NT2/D1 (cell line): Measurements from ENCODE around the gene BECN2.

ENCODE experiments used
- DNase-seq: peaks from one replicate; pipeline ENCODE4 v3.0.0-alpha.2; 2011; ENCODE audit warnings: low read depth, low spot score
- H3K27me3 ChIP-seq: 2 replicates; pipeline ENCODE4 v1.6.0; 2011; ENCODE audit warnings: mild to moderate bottlenecking; ENCODE audit not compliant: insufficient read length, insufficient read depth
- H3K36me3 ChIP-seq: 2 replicates; pipeline ENCODE4 v1.6.1; 2011; ENCODE audit warnings: mild to moderate bottlenecking, low read length, mixed read lengths; ENCODE audit not compliant: insufficient read depth, insufficient read length
- H3K4me1 ChIP-seq: 2 replicates; pipeline ENCODE4 v1.5.1; 2011; ENCODE audit not compliant: insufficient read depth, insufficient read length
- H3K4me3 ChIP-seq: 2 replicates; pipeline ENCODE4 v1.5.1; 2011; ENCODE audit warnings: low read depth; ENCODE audit not compliant: insufficient read length
- H3K9ac ChIP-seq: 2 replicates; pipeline ENCODE4 v1.6.0; 2011; ENCODE audit warnings: low read depth; ENCODE audit not compliant: insufficient read length
- H3K9me3 ChIP-seq: 2 replicates; pipeline ENCODE4 v1.5.1; 2011; ENCODE audit warnings: mild to moderate bottlenecking, low read length; ENCODE audit not compliant: insufficient read depth
- SUZ12 ChIP-seq: IDR thresholded peaks from 2 replicates; pipeline ENCODE4 v1.6.1; 2011; ENCODE audit not compliant: insufficient read length, insufficient read depth; ENCODE audit errors: extremely low read depth
- YY1 ChIP-seq: IDR thresholded peaks from 2 replicates; pipeline ENCODE4 v1.6.1; 2011; ENCODE audit not compliant: insufficient read length, insufficient read depth
- ZNF274 ChIP-seq: IDR thresholded peaks from 2 replicates; pipeline ENCODE4 v1.6.1; 2011; ENCODE audit warnings: mild to moderate bottlenecking, low read depth, low read length

Gene BECN2

DNA sequence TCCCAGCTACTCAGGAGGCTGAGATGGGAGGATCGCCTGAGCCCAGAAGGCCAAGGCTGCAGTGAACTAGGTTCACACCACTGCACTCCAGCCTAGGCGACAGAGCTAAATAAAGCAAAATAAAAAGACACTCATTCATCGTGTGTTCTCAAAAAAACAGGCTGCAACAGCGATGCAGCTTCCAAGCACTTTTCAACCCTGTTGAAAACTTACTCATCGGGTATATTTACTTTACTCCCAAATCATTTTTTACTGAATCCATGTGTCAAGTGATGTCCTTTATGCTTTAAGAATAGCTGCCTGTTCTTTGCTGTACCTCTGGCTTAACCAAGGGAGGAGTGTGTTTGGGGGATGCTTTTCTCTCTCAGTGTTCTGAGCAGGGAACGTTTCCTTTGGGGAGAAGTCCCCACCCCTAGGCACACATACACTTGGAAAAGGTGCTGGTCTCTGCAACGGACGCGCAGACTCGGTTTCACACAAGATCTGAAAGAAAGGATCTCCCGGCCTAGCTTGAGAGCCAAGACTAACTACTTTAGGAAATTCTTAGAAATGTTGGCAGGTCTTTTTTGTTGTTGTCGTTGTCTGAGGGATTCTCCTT, 39.9 kb downstream of the BECN2 start:
- Histone ChIP-seq H3K36me3 (no peaks in the 10 kb centered on the region), H3K4me1 (peaks cover 5% of the 10 kb centered on the region), H3K9me3 (no peaks in the 10 kb centered on the region), H3K4me3 (no peak overlapping the region), H3K9ac (no peak overlapping the region), H3K27me3 (no peaks in the 10 kb centered on the region)
- DNase-seq: no peak
- no peak for TF ChIP-seq YY1
- no peak for TF ChIP-seq ZNF274
- TF ChIP-seq SUZ12: no peak

GRCh38 chr1:241998412-241998921, 40.9 kb downstream of the BECN2 start:
- Histone ChIP-seq H3K9me3 (no peaks in the 10 kb centered on the region), H3K9ac (peak overlapping the region; percentile 23), H3K4me3 (peak overlapping the region; percentile 36), H3K27me3 (no peaks in the 10 kb centered on the region), H3K4me1 (peaks cover 2% of the 10 kb centered on the region), H3K36me3 (no peaks in the 10 kb centered on the region)
- TF ChIP-seq SUZ12: no peak
- no peak for TF ChIP-seq YY1
- TF ChIP-seq ZNF274: no peak
- peak; percentile 76 for DNase-seq

- Histone ChIP-seq H3K9ac (peak within 1 kb of the TSS; percentile 23), H3K27me3 (no peaks in the 10 kb centered on the region), H3K9me3 (no peaks in the 10 kb centered on the region), H3K4me1 (peaks cover 2% of the 10 kb centered on the region), H3K4me3 (peak within 1 kb of the TSS; percentile 36), H3K36me3 (no peaks in the 10 kb centered on the region)
- TF ChIP-seq YY1: no peak
- TF ChIP-seq SUZ12: no peak
- DNase-seq: peak; percentile 48
Measured at GRCh38 chr1:241999026-241999425, 41.5 kb downstream of the BECN2 start, which contains the start of gene MAP1LC3C. TSS of gene MAP1LC3C (minus strand) at chr1:241999098. CDS start at chr1:241999008, 90 bp downstream.

- H3K27me3 ChIP-seq: no peaks in the 10 kb centered on the region
- no peaks in the 10 kb centered on the region for H3K36me3 ChIP-seq
- no peaks in the 10 kb centered on the region for H3K9me3 ChIP-seq
- no peak for DNase-seq
- no peak overlapping the region for H3K4me3 ChIP-seq
- peaks cover 2% of the 10 kb centered on the region for H3K4me1 ChIP-seq
- no peak overlapping the region for H3K9ac ChIP-seq
- TF ChIP-seq ZNF274: no peak
- TF ChIP-seq SUZ12: no peak
- no peak for TF ChIP-seq YY1
Measured at GRCh38 chr1:242000434-242000833, 42.9 kb downstream of the BECN2 start.

GRCh38 chr1:242002072-242002471, 44.5 kb downstream of the BECN2 start:
- Histone ChIP-seq H3K27me3 (no peaks in the 10 kb centered on the region), H3K4me1 (peaks cover 2% of the 10 kb centered on the region), H3K36me3 (no peaks in the 10 kb centered on the region), H3K9me3 (no peaks in the 10 kb centered on the region), H3K4me3 (no peak overlapping the region), H3K9ac (no peak overlapping the region)
- DNase-seq: no peak
- no peak for TF ChIP-seq SUZ12
- TF ChIP-seq ZNF274: no peak
- no peak for TF ChIP-seq YY1

DNA sequence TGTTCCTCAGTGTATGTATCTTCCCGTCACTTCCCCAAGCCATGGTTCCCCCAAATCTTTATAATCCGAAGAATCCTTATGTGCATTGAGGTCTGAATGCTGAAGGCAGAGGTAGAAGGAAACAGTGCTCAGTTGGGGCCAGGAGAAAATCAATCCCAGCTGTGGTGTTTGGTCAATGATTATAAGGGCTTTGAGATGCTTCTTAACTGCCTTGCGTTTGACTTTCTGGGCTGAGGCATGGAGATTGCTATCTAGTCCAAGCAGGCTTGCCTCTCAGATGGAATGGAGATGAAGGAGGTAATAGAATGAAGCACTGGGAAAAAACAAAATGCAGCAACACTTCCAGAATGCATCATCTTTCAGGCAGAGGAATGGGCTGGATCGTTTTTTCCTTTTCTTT, 44.9 kb downstream of the BECN2 start:
- DNase-seq: no peak
- Histone ChIP-seq H3K4me1 (peaks cover 2% of the 10 kb centered on the region), H3K4me3 (no peak overlapping the region), H3K27me3 (no peaks in the 10 kb centered on the region), H3K9ac (no peak overlapping the region), H3K9me3 (no peaks in the 10 kb centered on the region), H3K36me3 (no peaks in the 10 kb centered on the region)
- no peak for TF ChIP-seq ZNF274
- no peak for TF ChIP-seq SUZ12
- no peak for TF ChIP-seq YY1

DNA sequence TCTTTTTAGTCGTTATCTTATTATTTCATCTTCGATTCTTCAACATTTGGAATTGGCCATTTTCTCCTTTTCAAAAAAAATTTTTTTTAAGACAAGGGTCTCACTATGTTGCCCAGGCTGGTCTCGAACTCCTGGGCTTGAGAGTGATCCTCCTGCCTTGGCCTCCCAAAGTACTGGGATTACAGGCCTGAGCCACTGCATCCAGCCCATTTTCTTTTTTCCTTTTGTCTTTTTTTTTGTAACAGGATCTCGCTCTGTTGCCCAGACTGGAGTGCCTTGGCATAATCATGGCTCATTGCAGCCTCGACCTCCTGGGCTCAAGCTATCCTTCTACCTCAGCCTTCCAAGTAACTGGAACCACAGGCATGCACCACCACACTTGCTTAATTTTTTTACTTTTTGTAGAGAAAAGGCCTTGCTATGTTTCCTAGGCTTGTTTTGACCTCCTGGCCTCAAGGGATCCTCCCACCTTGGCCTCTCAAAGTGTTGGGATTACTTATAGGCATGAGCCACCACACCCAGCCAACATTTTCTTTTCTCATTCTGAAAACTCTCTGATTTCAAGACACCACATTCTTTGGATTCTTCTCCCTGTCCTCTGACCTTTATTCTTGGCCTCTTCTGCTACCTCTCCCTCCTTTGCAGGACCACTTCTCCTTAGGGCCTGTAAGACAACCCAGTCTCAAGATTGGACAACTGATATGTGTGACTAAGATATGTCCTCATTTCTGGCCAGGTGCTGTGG, 47.4 kb downstream of the BECN2 start:
- H3K9me3 ChIP-seq: no peaks in the 10 kb centered on the region
- no peak for TF ChIP-seq SUZ12
- TF ChIP-seq YY1: no peak
- no peak for TF ChIP-seq ZNF274
- no peak overlapping the region for H3K9ac ChIP-seq
- H3K4me1 ChIP-seq: no peaks in the 10 kb centered on the region
- H3K36me3 ChIP-seq: no peaks in the 10 kb centered on the region
- DNase-seq: peak; percentile 39
- no peak overlapping the region for H3K4me3 ChIP-seq
- H3K27me3 ChIP-seq: no peaks in the 10 kb centered on the region
